K562 (cell line): ENCODE results near the gene RBM34. TPM values are rescaled to one million over a fixed set of nuclear protein-coding genes. Genes with fewer than 3 reads are reported as not detected.

Experiments used
- ATF6 ChIP-seq: sonication (generic); formaldehyde crosslinking; IDR thresholded peaks from 2 replicates; pipeline ENCODE4 v1.4.0; 2020; ENCODE audit warnings: mild to moderate bottlenecking, missing genetic modification reagents
- CBX5 ChIP-seq: IDR thresholded peaks from 2 replicates; pipeline ENCODE4 v1.6.1; 2014; ENCODE audit warnings: low read depth, borderline replicate concordance
- CEBPG ChIP-seq, 3 experiments: fragments of 200-800 bp in 1 of 3; sonication (Bioruptor generic) in 1 of 3; sonication (generic) in 1 of 3; formaldehyde crosslinking in 1 of 3; IDR thresholded peaks in 2 of 3; conservative IDR thresholded peaks in 1 of 3; 2 replicates each; pipeline versions ENCODE4 v1.6.1 to v1.8.0; 2016 to 2022; ENCODE audit warnings: missing compliant biosample characterization in 2 of 3, missing genetic modification characterization in 2 of 3, mild to moderate bottlenecking in 1 of 3, missing genetic modification reagents in 1 of 3
- ELF2 ChIP-seq: fragments of 250-450 bp; sonication (Bioruptor Pico); IDR thresholded peaks from 2 replicates; pipeline ENCODE4 v1.5.0; 2021; ENCODE audit warnings: mild to moderate bottlenecking
- MAFF ChIP-seq: IDR thresholded peaks from 2 replicates; pipeline ENCODE4 v1.6.1; 2012; ENCODE audit warnings: low read length, improper control_type of control experiment
- MAFG ChIP-seq: fragments of 450-650 bp; conservative IDR thresholded peaks from 2 replicates; pipeline ENCODE4 v1.6.1; 2016; ENCODE audit warnings: missing genetic modification characterization, missing compliant biosample characterization
- NR3C1 ChIP-seq: sonication (generic); formaldehyde crosslinking; IDR thresholded peaks from 2 replicates; pipeline ENCODE4 v1.8.1; 2022; ENCODE audit warnings: missing genetic modification reagents
- RBFOX2 ChIP-seq: fragments of 200-400 bp; formaldehyde crosslinking; IDR thresholded peaks from 2 replicates; pipeline ENCODE4 v1.6.1; 2017; ENCODE audit warnings: low read depth, mild to moderate bottlenecking, low read length, moderate library complexity
- SAP30 ChIP-seq: fragments of 200-600 bp; sonication (generic); IDR thresholded peaks from 2 replicates; pipeline ENCODE4 v1.6.1; 2012; ENCODE audit warnings: borderline replicate concordance, low read depth, mild to moderate bottlenecking, moderate library complexity, low read length, control low read depth, inconsistent platforms; ENCODE audit not compliant: insufficient read depth, poor library complexity, severe bottlenecking
- SMARCB1 ChIP-seq: IDR thresholded peaks from 2 replicates; pipeline ENCODE4 v1.6.1; 2011; ENCODE audit warnings: improper control_type of control experiment, low read depth; ENCODE audit not compliant: insufficient read length
- ZBED1 ChIP-seq: IDR thresholded peaks from 2 replicates; pipeline ENCODE4 v1.6.1; 2014
- ZBTB26 ChIP-seq: fragments of 450-650 bp; formaldehyde crosslinking; IDR thresholded peaks from 2 replicates; pipeline ENCODE4 v1.4.0; 2022; ENCODE audit warnings: missing genetic modification characterization
- ZBTB33 ChIP-seq: sonication (generic); formaldehyde crosslinking; IDR thresholded peaks from 2 replicates; pipeline ENCODE4 v1.8.1; 2023; ENCODE audit warnings: mild to moderate bottlenecking, missing genetic modification reagents
- ZBTB43 ChIP-seq: sonication (generic); formaldehyde crosslinking; IDR thresholded peaks from 2 replicates; pipeline ENCODE4 v1.8.0; 2023; ENCODE audit warnings: mild to moderate bottlenecking, missing genetic modification reagents
- ZMIZ1 ChIP-seq, 2 experiments: fragments of 150-350 bp in 1 of 2; IDR thresholded peaks; 2 replicates each; pipeline ENCODE4 v1.6.1; 2012 to 2016; ENCODE audit warnings: low read depth in 2 of 2, low read length in 2 of 2, mild to moderate bottlenecking in 1 of 2, moderate library complexity in 1 of 2
- polyA plus RNA-seq, 8 experiments: library from polyadenylated mRNA; depleted of rRNA in 4 of 8; stranded (reverse) in 5 of 8; unstranded in 3 of 8; fragments of >200 nt; fragmentation: Nextera tagmentation in 2 of 8; fragmentation: Illumina TruSeq in 1 of 8; extraction: Ambion mirVana in 2 of 8; extraction: Trizol in 1 of 8; gene quantifications; 2 replicates each; pipeline versions ENCODE4 v1.2.1 to v1.2.3, GENCODE V29; 2011 to 2014; ENCODE audit warnings: inconsistent platforms in 1 of 8, missing spikeins in 1 of 8
- total RNA-seq, 7 experiments: library from RNA; depleted of rRNA in 6 of 7; stranded (reverse); fragments of >200 nt in 6 of 7; fragmentation: Illumina TruSeq in 2 of 7; extraction: Trizol in 2 of 7; gene quantifications; 2 replicates each; pipeline versions ENCODE4 v1.2.1 to v1.2.3, GENCODE V29; 2011 to 2021; ENCODE audit warnings: low replicate concordance in 1 of 7

Gene RBM34
- total and polyA plus RNA-seq, 9 of the 15 experiments (the other 6 are each of a cell fraction or from before 2014, with no cell fraction given) = 64.0 to 178 (median 124) TPM

- TF ChIP-seq ZBTB26 (CRISPR knock-in tag) (peak; percentile 93; the same call in 1 of the 2 replicates), NR3C1 (CRISPR knock-in tag) (no peak), ZBTB33 (CRISPR knock-in tag) (peak; percentile 41), ZMIZ1 (IDR thresholded peaks at IDR 0.05; ENCODE audit: low read depth in 2 of 2, low read length in 2 of 2) (peak in 1 of 2 experiments; percentile 64; a peak in 1 of 4 replicates), CBX5 (no peak), MAFG (tag) (no peak), ELF2 (CRISPR knock-in tag) (peak; percentile 99), MAFF (no peak), CEBPG (CRISPR knock-in tag; IDR thresholded peaks at IDR 0.05) (no peak), CEBPG (tag; conservative IDR thresholded peaks at IDR 0.05 in 1 of 2, IDR thresholded peaks at IDR 0.05 in 1 of 2) (peak in 1 of 2 experiments; percentile 47; a peak in 2 of 4 replicates), ZBED1 (0 out of 2 replicates have a peak, but pooled peaks have one; percentile 63), ATF6 (CRISPR knock-in tag) (peak; percentile 75; the same call in 1 of the 2 replicates), SAP30 (peak; percentile 95), RBFOX2 (peak; percentile 100), SMARCB1 (no peak), ZBTB43 (CRISPR knock-in tag) (peak; percentile 18; the same call in 1 of the 2 replicates)
Observed at GRCh38 chr1:235160957-235161684, at the start of gene RBM34 (continued).
